MCF 10A (cell line): ENCODE measurements around the gene PIM3. TPM values are rescaled to one million over a fixed set of nuclear protein-coding genes. Genes with fewer than 3 reads are reported as not detected.
A peak's percentile ranks its signal among the peaks of the same experiment; 100 is the strongest.

Experiments used
- BruUV-seq: library from RNA; stranded (reverse); fragments of 400-500 nt; replicated peaks from 2 replicates; lab custom pipeline; 2021; lab: Mats Ljungman, UMichigan
- CTCF ChIA-PET: fragments of 300-600 bp; sonication (Branson Sonifier 250); formaldehyde crosslinking; extraction: SDS; loops from one replicate; lab custom pipeline; 2021; ENCODE audit warnings: antibody characterized with exemption, inconsistent platforms; lab: Yijun Ruan, JAX
- POLR2A ChIA-PET: fragments of 300-600, 350-650 bp; sonication (Branson Sonifier 250); formaldehyde crosslinking; extraction: SDS; loops from one replicate; lab custom pipeline; 2020; ENCODE audit warnings: antibody characterized with exemption, inconsistent platforms; lab: Yijun Ruan, JAX
- DNase-seq: peaks from one replicate; pipeline ENCODE4 v3.0.0-alpha.2; 2018; ENCODE audit not compliant: unreplicated experiment
- H3K27ac Mint-ChIP-seq: one replicate; pipeline ENCODE4 v1.8.0; 2022; ENCODE audit warnings: mild to moderate bottlenecking, low read depth, mixed read lengths; ENCODE audit not compliant: unreplicated experiment
- H3K27me3 Mint-ChIP-seq: one replicate; pipeline ENCODE4 v1.8.0; 2022; ENCODE audit warnings: mixed read lengths; ENCODE audit not compliant: insufficient read depth, unreplicated experiment
- H3K36me3 Mint-ChIP-seq: one replicate; pipeline ENCODE4 v1.8.0; 2022; ENCODE audit warnings: mild to moderate bottlenecking, moderate library complexity, mixed read lengths; ENCODE audit not compliant: insufficient read depth, unreplicated experiment
- H3K4me1 Mint-ChIP-seq: one replicate; pipeline ENCODE4 v1.8.0; 2022; ENCODE audit warnings: mixed read lengths; ENCODE audit not compliant: insufficient read depth, unreplicated experiment
- H3K4me3 Mint-ChIP-seq: one replicate; pipeline ENCODE4 v1.8.0; 2022; ENCODE audit warnings: mild to moderate bottlenecking, moderate library complexity, mixed read lengths; ENCODE audit not compliant: unreplicated experiment
- H3K9me3 Mint-ChIP-seq: one replicate; pipeline ENCODE4 v1.8.0; 2022; ENCODE audit warnings: mixed read lengths; ENCODE audit not compliant: unreplicated experiment
- intact Hi-C: fragments of 100-400 bp; cut with micrococcal nuclease; formaldehyde crosslinking; loops from 2 replicates; pipeline ENCODE4 v1.14.1; 2022
- total RNA-seq: library from RNA; stranded (reverse); gene quantifications from 2 replicates; pipeline ENCODE4 v1.2.3, GENCODE V29; 2022
- TF ChIP-seq, protein P1 (sequence below): fragments of 200-600 bp; IDR thresholded peaks from one replicate; pipeline ENCODE4 v1.8.0; 2022; ENCODE audit warnings: antibody characterized with exemption, mild to moderate bottlenecking; ENCODE audit not compliant: unreplicated experiment

PIM3 gene
- total RNA-seq, 1 experiment from 2014 or later: 56.3 TPM

- BruUV-seq: no TSS peak
- DNase-seq: no peak
- ChIA-PET POLR2A (interaction anchor here (1.2 kb wide), 1 partner anchor 73 kb away, joined by 3 read pairs; no protein-coding TSS in a partner anchor), CTCF (no interaction called here)
- H3K27me3 Mint-ChIP-seq: no peaks in the 10 kb centered on the region
- peaks cover 19% of the 10 kb centered on the region for H3K4me1 Mint-ChIP-seq
- H3K36me3 Mint-ChIP-seq: peaks cover 20% of the 10 kb centered on the region
- intact Hi-C loops: no loop called here
- TF ChIP-seq, protein P1, sequence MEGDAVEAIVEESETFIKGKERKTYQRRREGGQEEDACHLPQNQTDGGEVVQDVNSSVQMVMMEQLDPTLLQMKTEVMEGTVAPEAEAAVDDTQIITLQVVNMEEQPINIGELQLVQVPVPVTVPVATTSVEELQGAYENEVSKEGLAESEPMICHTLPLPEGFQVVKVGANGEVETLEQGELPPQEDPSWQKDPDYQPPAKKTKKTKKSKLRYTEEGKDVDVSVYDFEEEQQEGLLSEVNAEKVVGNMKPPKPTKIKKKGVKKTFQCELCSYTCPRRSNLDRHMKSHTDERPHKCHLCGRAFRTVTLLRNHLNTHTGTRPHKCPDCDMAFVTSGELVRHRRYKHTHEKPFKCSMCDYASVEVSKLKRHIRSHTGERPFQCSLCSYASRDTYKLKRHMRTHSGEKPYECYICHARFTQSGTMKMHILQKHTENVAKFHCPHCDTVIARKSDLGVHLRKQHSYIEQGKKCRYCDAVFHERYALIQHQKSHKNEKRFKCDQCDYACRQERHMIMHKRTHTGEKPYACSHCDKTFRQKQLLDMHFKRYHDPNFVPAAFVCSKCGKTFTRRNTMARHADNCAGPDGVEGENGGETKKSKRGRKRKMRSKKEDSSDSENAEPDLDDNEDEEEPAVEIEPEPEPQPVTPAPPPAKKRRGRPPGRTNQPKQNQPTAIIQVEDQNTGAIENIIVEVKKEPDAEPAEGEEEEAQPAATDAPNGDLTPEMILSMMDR: no peak
- no peaks in the 10 kb centered on the region for H3K9me3 Mint-ChIP-seq
- H3K27ac Mint-ChIP-seq: no peak overlapping the region
- H3K4me3 Mint-ChIP-seq: no peak overlapping the region
Observed at GRCh38 chr22:49957826-49958365, 2.7 kb upstream of the PIM3 start.

DNA sequence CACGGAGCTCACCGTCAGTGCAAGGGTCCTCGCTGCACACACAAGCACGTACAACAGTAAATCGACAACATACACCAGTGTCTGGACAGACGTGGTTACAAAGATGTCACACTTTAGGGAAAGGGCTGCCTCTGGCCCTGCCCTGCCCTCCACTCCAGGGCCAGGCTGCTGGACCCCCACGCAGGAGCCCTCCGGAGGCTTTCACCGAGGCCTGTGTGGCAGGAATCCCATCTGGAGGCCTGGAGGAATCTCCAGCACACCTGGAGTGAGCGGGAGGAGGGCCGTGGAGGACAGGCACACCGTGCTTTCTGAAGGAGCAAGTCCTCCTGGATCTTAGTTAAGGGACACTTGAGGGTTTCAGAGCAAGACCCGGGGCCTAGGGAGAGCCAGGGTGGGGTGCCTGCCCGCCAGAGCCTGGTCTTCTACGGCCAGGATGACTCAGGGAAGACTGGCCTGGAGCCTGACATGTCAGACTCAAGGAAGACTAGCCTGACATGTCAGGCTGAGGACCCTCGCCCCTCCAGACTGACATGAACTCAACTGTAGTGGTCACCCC is 2.1 kb upstream of the PIM3 start:
- Mint-ChIP-seq H3K27ac (no peak overlapping the region), H3K36me3 (peaks cover 26% of the 10 kb centered on the region), H3K4me1 (peaks cover 19% of the 10 kb centered on the region), H3K27me3 (no peaks in the 10 kb centered on the region), H3K9me3 (no peaks in the 10 kb centered on the region), H3K4me3 (peak overlapping the region; percentile 90)
- TF ChIP-seq, protein P1: no peak
- ChIA-PET POLR2A (interaction anchor here (2.3 to 6.1 kb wide), 3 partner anchors 7 to 26 kb away, joined by 13 to 73 read pairs (median 65); no protein-coding TSS in a partner anchor), CTCF (no interaction called here)
- BruUV-seq: no TSS peak
- intact Hi-C loops: no loop called here
- no peak for DNase-seq

DNA sequence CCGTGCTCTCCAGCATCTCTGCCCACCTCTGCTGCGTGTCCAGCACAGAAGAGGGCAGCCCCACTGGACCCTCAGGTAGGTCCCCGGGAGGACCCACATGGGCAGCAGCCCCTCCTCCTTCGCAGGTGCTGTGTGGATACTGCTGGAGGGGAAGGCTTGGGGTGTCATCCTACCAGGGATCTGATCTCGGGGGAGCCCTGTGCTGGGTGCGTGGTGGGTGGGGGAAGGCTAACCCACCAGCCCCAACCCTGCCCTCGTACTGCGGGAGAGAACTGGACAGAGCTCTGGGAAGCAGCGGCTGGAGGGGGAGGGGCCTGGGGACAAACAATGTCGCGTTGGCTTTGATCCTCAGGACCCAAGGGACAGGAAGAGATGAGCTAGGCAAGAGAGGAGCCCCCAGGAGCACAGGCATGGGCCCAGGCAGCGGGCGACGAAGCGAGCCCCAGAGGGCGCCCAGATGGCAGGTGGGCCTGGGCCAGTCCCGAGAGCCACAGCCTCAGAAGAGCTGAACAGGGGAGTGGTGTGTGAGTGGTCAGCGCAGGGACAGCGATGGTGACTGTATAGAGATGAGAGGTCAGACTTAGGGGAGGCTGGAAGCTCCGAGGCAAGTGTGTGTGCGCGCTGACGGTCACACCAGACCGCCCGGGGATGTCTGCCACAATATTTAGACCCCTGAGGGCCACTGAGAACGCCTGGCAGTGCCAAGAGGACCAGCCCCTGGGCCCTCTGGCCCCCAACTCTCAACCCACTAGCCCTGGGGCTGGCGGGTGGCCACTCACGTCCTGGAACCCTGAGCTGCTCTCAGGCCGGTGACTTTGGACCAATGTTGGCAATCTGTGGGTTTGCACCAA is 1.4 kb upstream of the PIM3 start:
- Mint-ChIP-seq H3K27ac (no peak overlapping the region), H3K4me3 (peak overlapping the region; percentile 90), H3K4me1 (peaks cover 19% of the 10 kb centered on the region), H3K9me3 (no peaks in the 10 kb centered on the region), H3K36me3 (peaks cover 33% of the 10 kb centered on the region), H3K27me3 (no peaks in the 10 kb centered on the region)
- POLR2A ChIA-PET: interaction anchor here (1.2 to 6.1 kb wide), 9 partner anchors 7 to 68 kb away, joined by 3 to 73 read pairs (median 25); partner anchors contain the start of gene IL17REL
- intact Hi-C loops: no loop called here
- BruUV-seq: no TSS peak
- no peak for DNase-seq
- TF ChIP-seq, protein P1: no peak
- CTCF ChIA-PET: interaction anchor here (1.0 kb wide), 1 partner anchor 71 kb away, joined by 4 read pairs; no protein-coding TSS in a partner anchor

GRCh38 chr22:49959782-49960158 is 802 bp upstream of the PIM3 start:
- intact Hi-C loops: loop anchor here (1.0 kb wide), 1 partner anchor 23 kb away; no protein-coding TSS in a partner anchor

More at GRCh38 chr22:49959782-49960158, 802 bp upstream of the PIM3 start:
- TF ChIP-seq, protein P1: no peak
- ChIA-PET CTCF (interaction anchor here (1.0 kb wide), 1 partner anchor 71 kb away, joined by 4 read pairs; no protein-coding TSS in a partner anchor), POLR2A (interaction anchor here (1.1 to 6.1 kb wide), 11 partner anchors 8 to 70 kb away, joined by 3 to 73 read pairs (median 13); partner anchors contain the start of gene IL17REL)
- H3K4me1 Mint-ChIP-seq: peaks cover 19% of the 10 kb centered on the region
- H3K36me3 Mint-ChIP-seq: peaks cover 39% of the 10 kb centered on the region
- H3K27ac Mint-ChIP-seq: no peak overlapping the region
- H3K27me3 Mint-ChIP-seq: no peaks in the 10 kb centered on the region
- peak overlapping the region; percentile 90 for H3K4me3 Mint-ChIP-seq
- H3K9me3 Mint-ChIP-seq: no peaks in the 10 kb centered on the region
- BruUV-seq: TSS peak; percentile 88
- peak; percentile 81 for DNase-seq
